Panc1 (cell line): Measurements from ENCODE around the gene DPH2. TPM values are rescaled to one million over a fixed set of nuclear protein-coding genes. Genes with fewer than 3 reads are reported as not detected.

Source experiments
- ATAC-seq: fragments of 200-7000 bp; cut with Tn5 transposase; 2 replicates; pipeline ENCODE4 v1.9.1; 2020; ENCODE audit warnings: mild to moderate bottlenecking, moderate library complexity
- BruUV-seq: library from RNA; stranded (reverse); fragments of 400-500 nt; replicated peaks from 2 replicates; lab custom pipeline; 2021; lab: Mats Ljungman, UMichigan
- CTCF ChIA-PET: fragments of 300-600 bp; sonication (Branson Sonifier 250); formaldehyde crosslinking; loops from one replicate; lab custom pipeline; 2022; ENCODE audit warnings: antibody characterized with exemption; lab: Charles Lee
- POLR2A ChIA-PET: fragments of 300-600 bp; sonication (Branson Sonifier 250); formaldehyde crosslinking; loops from one replicate; lab custom pipeline; 2022; ENCODE audit warnings: antibody characterized with exemption; lab: Charles Lee
- DNase-seq: peaks from one replicate; pipeline ENCODE4 v3.0.0-alpha.2; 2010; ENCODE audit warnings: low read depth, low spot score
- H3K27ac ChIP-seq: 2 replicates; pipeline ENCODE4 v1.5.1; 2011; ENCODE audit warnings: mild to moderate bottlenecking, low read length, inconsistent platforms
- H3K27me3 ChIP-seq: fragments of 200-500 bp; sonication (Bioruptor generic); 2 replicates; pipeline ENCODE4 v1.6.0; 2014; ENCODE audit warnings: low read length, inconsistent platforms; ENCODE audit not compliant: control insufficient read depth, insufficient read depth
- H3K36me3 ChIP-seq: fragments of 200-500 bp; sonication (Bioruptor generic); 2 replicates; pipeline ENCODE4 v1.5.1; 2014; ENCODE audit warnings: inconsistent platforms, mild to moderate bottlenecking, low read length, moderate library complexity; ENCODE audit not compliant: control insufficient read depth, insufficient read depth
- H3K4me1 ChIP-seq: 2 replicates; pipeline ENCODE4 v1.5.1; 2011; ENCODE audit warnings: inconsistent platforms, mild to moderate bottlenecking, low read length, moderate library complexity; ENCODE audit not compliant: control insufficient read depth, insufficient read depth
- H3K4me3 ChIP-seq, 2 experiments: 2 replicates each; pipeline ENCODE4 v1.5.1; 2011 to 2012; ENCODE audit warnings: low read depth in 2 of 2, low read length in 2 of 2, mild to moderate bottlenecking in 2 of 2, inconsistent platforms in 1 of 2, moderate library complexity in 1 of 2
- H3K9me3 ChIP-seq: fragments of 200-500 bp; sonication (Bioruptor generic); 2 replicates; pipeline ENCODE4 v1.5.1; 2014; ENCODE audit warnings: low read depth, mild to moderate bottlenecking, inconsistent platforms, low read length, moderate library complexity; ENCODE audit not compliant: control insufficient read depth, insufficient read depth
- POLR2AphosphoS5 ChIP-seq: IDR thresholded peaks from 2 replicates; pipeline ENCODE4 v1.6.1; 2012; ENCODE audit warnings: mild to moderate bottlenecking, low read depth, low read length, moderate library complexity
- SIN3A ChIP-seq: IDR thresholded peaks from 2 replicates; pipeline ENCODE4 v1.6.1; 2012; ENCODE audit warnings: low read depth, mild to moderate bottlenecking, low read length, moderate library complexity, borderline replicate concordance; ENCODE audit not compliant: insufficient read depth
- TCF7L2 ChIP-seq: IDR thresholded peaks from 2 replicates; pipeline ENCODE4 v1.6.1; 2011; ENCODE audit warnings: mild to moderate bottlenecking, low read depth, low read length, inconsistent platforms
- in situ Hi-C: cut with HindIII; loops from 2 replicates; pipeline ENCODE4 v1.10.0; 2016; ENCODE audit warnings: low sequenced_read_pairs, low pct_unique_long_range_greater_than_20kb
- intact Hi-C: fragments of 100-400 bp; cut with micrococcal nuclease; formaldehyde crosslinking; loops from one replicate; pipeline ENCODE4 v1.10.0; 2022; ENCODE audit not compliant: unreplicated experiment
- total RNA-seq: library from RNA; stranded (reverse); gene quantifications from one replicate; pipeline ENCODE4 v1.2.1, GENCODE V29; 2021; ENCODE audit not compliant: unreplicated experiment
- TF ChIP-seq, protein P1 (sequence below): fragments of 450-650 bp; IDR thresholded peaks from 2 replicates; pipeline ENCODE4 v1.5.1; 2017; ENCODE audit warnings: mild to moderate bottlenecking
- TF ChIP-seq, protein P2 (sequence below), 2 experiments: IDR thresholded peaks; 2 replicates each; pipeline ENCODE4 v1.6.1; 2011 to 2012; ENCODE audit warnings: low read depth in 2 of 2, control low read depth in 1 of 2, low read length in 1 of 2, mild to moderate bottlenecking in 1 of 2, moderate library complexity in 1 of 2; ENCODE audit not compliant: insufficient read depth in 1 of 2

The DPH2 gene
- total RNA-seq, 1 experiment from 2014 or later = 76.0 TPM

DNA sequence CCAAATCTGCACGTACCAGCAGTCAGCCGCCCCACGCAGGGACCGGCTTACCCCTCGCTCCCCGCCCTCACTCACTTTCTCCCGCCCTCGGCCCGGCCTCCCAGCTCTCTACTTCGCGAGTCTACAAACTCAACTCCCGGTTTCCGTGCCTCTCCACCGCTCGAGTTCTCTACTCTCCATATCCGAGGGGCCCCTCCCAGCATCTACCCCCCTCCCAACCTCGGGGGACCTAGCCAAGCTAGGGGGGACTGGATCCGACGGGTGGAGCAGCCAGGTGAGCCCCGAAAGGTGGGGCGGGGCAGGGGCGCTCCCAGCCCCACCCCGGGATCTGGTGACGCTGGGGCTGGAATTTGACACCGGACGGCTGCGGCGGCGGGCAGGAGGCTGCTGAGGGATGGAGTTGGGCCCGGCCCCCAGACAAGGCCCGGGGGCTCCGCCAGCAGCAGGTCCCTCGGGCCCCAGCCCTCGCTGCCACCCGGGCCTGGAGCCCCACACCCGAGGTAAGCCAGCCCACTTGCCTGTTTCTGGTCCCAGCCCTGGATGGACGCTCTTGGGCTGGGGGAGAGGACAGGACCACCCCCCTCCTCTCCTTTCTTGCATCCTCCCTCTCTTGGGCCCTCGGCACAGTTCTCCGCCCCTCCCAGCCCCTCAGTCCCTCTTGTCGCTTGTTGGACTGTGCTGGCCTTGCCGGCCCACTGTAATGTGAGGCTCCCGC lies 36.3 kb upstream of the DPH2 start, which contains the start of gene ARTN:
TSS of gene ARTN (plus strand) at position 416 of the 715 bp plus-strand sequence. CDS start 1,856 bp downstream, outside the sequence.
- POLR2A ChIA-PET = no interaction called here

DNA sequence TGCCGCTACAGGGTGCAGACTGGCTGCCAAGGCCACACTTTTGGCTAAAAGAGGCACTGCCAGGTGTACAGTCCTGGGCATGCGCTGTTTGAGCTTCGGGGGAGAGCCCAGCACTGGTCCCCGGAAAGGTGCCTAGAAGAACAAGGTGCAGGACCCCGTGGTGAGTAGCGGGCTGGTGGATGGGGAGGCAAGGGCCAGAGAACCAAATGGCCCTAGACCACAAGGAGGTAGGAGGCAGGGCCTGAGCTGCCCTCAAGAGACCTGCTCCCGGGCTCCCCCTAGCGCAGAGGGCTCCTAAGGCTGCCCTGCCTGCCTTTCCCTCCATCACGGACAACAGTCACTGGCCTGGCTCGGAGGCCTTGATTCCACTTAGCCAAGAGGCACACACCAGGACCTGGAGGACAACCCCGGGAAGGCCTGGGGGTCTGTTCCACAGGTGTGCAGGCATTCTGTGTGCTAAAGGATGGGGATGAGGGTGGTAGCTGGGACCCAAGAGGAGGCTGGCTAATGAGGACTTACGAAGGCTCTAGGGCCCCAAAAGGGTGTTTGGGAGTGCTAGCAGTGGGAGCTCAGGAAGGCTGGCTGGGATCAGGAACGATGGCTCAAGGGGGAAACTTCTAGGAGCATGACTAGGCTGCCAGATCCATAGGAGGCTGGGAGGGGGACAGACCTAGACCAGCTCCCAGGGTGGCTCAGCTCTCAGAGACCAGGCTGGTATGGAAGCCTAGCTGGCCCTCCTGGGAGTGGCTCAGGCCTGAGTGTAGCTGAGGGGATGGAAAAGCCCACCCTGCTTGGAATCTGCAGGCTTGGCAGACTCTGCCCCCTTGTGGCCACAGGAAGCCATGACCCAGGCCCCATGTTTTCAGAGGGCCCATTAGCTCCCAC lies 35.5 kb upstream of the DPH2 start:
- in situ Hi-C loops = loop anchor here (25.0 kb wide), 1 partner anchor 172 kb away; no protein-coding TSS in a partner anchor
- no TSS peak for BruUV-seq

More for the DNA sequence above, 36.3 kb upstream of the DPH2 start, which contains the start of gene ARTN:
- Histone ChIP-seq H3K9me3 (no peaks in the 10 kb centered on the region), H3K4me1 (peaks cover 17% of the 10 kb centered on the region), H3K4me3 (no peak within 1 kb of the TSS), H3K36me3 (no peaks in the 10 kb centered on the region), H3K27me3 (no peaks in the 10 kb centered on the region), H3K27ac (peak within 1 kb of the TSS; percentile 40; the same call in 1 of the 2 replicates)
- TF ChIP-seq, protein P1, sequence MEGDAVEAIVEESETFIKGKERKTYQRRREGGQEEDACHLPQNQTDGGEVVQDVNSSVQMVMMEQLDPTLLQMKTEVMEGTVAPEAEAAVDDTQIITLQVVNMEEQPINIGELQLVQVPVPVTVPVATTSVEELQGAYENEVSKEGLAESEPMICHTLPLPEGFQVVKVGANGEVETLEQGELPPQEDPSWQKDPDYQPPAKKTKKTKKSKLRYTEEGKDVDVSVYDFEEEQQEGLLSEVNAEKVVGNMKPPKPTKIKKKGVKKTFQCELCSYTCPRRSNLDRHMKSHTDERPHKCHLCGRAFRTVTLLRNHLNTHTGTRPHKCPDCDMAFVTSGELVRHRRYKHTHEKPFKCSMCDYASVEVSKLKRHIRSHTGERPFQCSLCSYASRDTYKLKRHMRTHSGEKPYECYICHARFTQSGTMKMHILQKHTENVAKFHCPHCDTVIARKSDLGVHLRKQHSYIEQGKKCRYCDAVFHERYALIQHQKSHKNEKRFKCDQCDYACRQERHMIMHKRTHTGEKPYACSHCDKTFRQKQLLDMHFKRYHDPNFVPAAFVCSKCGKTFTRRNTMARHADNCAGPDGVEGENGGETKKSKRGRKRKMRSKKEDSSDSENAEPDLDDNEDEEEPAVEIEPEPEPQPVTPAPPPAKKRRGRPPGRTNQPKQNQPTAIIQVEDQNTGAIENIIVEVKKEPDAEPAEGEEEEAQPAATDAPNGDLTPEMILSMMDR = no peak
- TF ChIP-seq SIN3A = no peak
- no peak for TF ChIP-seq POLR2AphosphoS5
- no TSS peak for BruUV-seq
- DNase-seq (no peak), ATAC-seq (no peak)
- in situ Hi-C loops (loop anchor here (25.0 kb wide), 1 partner anchor 171 kb away; no protein-coding TSS in a partner anchor), intact Hi-C loops (loop anchor here (2.0 to 10.0 kb wide), 2 partner anchors 171 to 409 kb away; no protein-coding TSS in a partner anchor)
- CTCF ChIA-PET = interaction anchor here (0.5 to 3.5 kb wide), 3 partner anchors 80 to 684 kb away, joined by 3 to 84 read pairs (median 5); no protein-coding TSS in a partner anchor

More for the DNA sequence above, 35.5 kb upstream of the DPH2 start:
- peak overlapping the region; percentile 40; the same call in 1 of the 2 replicates for H3K27ac ChIP-seq
- ChIA-PET POLR2A (interaction anchor here (0.6 to 0.9 kb wide), 2 partner anchors 70 to 171 kb away, joined by 3 read pairs; no protein-coding TSS in a partner anchor), CTCF (interaction anchor here (0.6 to 3.5 kb wide), 17 partner anchors 10 to 281 kb away, joined by 3 to 84 read pairs (median 3); no protein-coding TSS in a partner anchor)
- ATAC-seq (peak; percentile 59), DNase-seq (no peak)
- intact Hi-C loops = loop anchor here (2.0 to 10.0 kb wide), 2 partner anchors 172 to 410 kb away; no protein-coding TSS in a partner anchor
- H3K9me3 ChIP-seq = no peaks in the 10 kb centered on the region
- H3K4me3 ChIP-seq = no peak overlapping the region
- TF ChIP-seq, protein P2, sequence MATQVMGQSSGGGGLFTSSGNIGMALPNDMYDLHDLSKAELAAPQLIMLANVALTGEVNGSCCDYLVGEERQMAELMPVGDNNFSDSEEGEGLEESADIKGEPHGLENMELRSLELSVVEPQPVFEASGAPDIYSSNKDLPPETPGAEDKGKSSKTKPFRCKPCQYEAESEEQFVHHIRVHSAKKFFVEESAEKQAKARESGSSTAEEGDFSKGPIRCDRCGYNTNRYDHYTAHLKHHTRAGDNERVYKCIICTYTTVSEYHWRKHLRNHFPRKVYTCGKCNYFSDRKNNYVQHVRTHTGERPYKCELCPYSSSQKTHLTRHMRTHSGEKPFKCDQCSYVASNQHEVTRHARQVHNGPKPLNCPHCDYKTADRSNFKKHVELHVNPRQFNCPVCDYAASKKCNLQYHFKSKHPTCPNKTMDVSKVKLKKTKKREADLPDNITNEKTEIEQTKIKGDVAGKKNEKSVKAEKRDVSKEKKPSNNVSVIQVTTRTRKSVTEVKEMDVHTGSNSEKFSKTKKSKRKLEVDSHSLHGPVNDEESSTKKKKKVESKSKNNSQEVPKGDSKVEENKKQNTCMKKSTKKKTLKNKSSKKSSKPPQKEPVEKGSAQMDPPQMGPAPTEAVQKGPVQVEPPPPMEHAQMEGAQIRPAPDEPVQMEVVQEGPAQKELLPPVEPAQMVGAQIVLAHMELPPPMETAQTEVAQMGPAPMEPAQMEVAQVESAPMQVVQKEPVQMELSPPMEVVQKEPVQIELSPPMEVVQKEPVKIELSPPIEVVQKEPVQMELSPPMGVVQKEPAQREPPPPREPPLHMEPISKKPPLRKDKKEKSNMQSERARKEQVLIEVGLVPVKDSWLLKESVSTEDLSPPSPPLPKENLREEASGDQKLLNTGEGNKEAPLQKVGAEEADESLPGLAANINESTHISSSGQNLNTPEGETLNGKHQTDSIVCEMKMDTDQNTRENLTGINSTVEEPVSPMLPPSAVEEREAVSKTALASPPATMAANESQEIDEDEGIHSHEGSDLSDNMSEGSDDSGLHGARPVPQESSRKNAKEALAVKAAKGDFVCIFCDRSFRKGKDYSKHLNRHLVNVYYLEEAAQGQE (IDR thresholded peaks at IDR 0.05; ENCODE audit: insufficient read depth in 1 of 2, low read depth in 2 of 2, low read length in 1 of 2) = no peak
- TF ChIP-seq TCF7L2 = no peak
- TF ChIP-seq, protein P1 = peak; percentile 93
- TF ChIP-seq POLR2AphosphoS5 = no peak
- no peak for TF ChIP-seq SIN3A
- no peaks in the 10 kb centered on the region for H3K27me3 ChIP-seq
- H3K36me3 ChIP-seq = no peaks in the 10 kb centered on the region
- peaks cover 16% of the 10 kb centered on the region for H3K4me1 ChIP-seq
